Spleen (tissue), 11 donors: ENCODE measurements around the gene ZFP3. TPM values are rescaled to one million over a fixed set of nuclear protein-coding genes. Genes with fewer than 3 reads are reported as not detected.
"Not testable (repeated sequence)": the region's sequence is repeated elsewhere in the genome, so short reads cannot be mapped to it uniquely, and the experiment has no call there.

Experiments used
- DNase-seq: peaks from one replicate; pipeline ENCODE4 v3.0.0-alpha.2; 2020
- H3K27ac ChIP-seq, 8 donors: fragments of 200-600 bp; sonication (generic) in 7 of 8; 1 replicate in 4 of 8; 2 replicates in 4 of 8; pipeline versions ENCODE4 v1.5.0 to v1.8.0; 2016 to 2021; ENCODE audit warnings: inconsistent platforms in 4 of 8, mild to moderate bottlenecking in 4 of 8, moderate library complexity in 1 of 8
- H3K27me3 ChIP-seq, 7 donors: fragments of 200-600 bp; sonication (generic) in 6 of 7; replicated peaks in 1 of 7; 1 replicate in 4 of 7; 2 replicates in 3 of 7; pipeline versions ENCODE4 v1.5.0 to v1.8.0; 2016 to 2021; ENCODE audit warnings: inconsistent platforms in 3 of 7, mild to moderate bottlenecking in 1 of 7
- H3K36me3 ChIP-seq, 6 donors: fragments of 200-600 bp; sonication (generic) in 5 of 6; 1 replicate in 4 of 6; 2 replicates in 2 of 6; pipeline versions ENCODE4 v1.5.0 to v1.8.0; 2016 to 2021; ENCODE audit warnings: inconsistent platforms in 2 of 6
- H3K4me1 ChIP-seq, 6 donors: fragments of 200-600 bp; sonication (generic) in 5 of 6; 1 replicate in 3 of 6; 2 replicates in 3 of 6; pipeline versions ENCODE4 v1.5.0 to v1.8.0; 2016 to 2021; ENCODE audit warnings: inconsistent platforms in 3 of 6
- H3K4me3 ChIP-seq, 8 donors: fragments of 200-600 bp; sonication (generic) in 7 of 8; 1 replicate in 4 of 8; 2 replicates in 4 of 8; pipeline versions ENCODE4 v1.5.0 to v1.8.0; 2016 to 2021; ENCODE audit warnings: inconsistent platforms in 4 of 8, mild to moderate bottlenecking in 4 of 8, moderate library complexity in 2 of 8
- H3K9me3 ChIP-seq, 8 donors: fragments of 200-600 bp; sonication (generic) in 7 of 8; 1 replicate in 4 of 8; 2 replicates in 4 of 8; pipeline versions ENCODE4 v1.5.0 to v1.8.0; 2016 to 2021; ENCODE audit warnings: inconsistent platforms in 4 of 8
- POLR2A ChIP-seq, 3 donors: fragments of 450-650 bp; IDR thresholded peaks; one replicate each; pipeline ENCODE4 v1.5.1; 2017; ENCODE audit warnings: antibody characterized with exemption in 3 of 3, mild to moderate bottlenecking in 1 of 3
- POLR2AphosphoS5 ChIP-seq, 3 donors: sonication (generic); formaldehyde crosslinking; IDR thresholded peaks; one replicate each; pipeline ENCODE4 v1.5.1; 2017; ENCODE audit warnings: antibody characterized with exemption in 3 of 3
- WGBS, 5 donors: extraction: QIAGEN DNeasy Blood & Tissue Kit in 3 of 5; methylation state at CpG; one replicate each; pipeline versions ENCODE4 v1.1.5 to v1.1.7; 2013 to 2018; 5-methylcytosine and 5-hydroxymethylcytosine counted together
- intact Hi-C: fragments of 100-400 bp; cut with DNase I; formaldehyde crosslinking; loops from one replicate; pipeline ENCODE4 v1.15.0; 2023; ENCODE audit warnings: low total_unique reads
- polyA plus RNA-seq, 3 donors: library from polyadenylated mRNA; stranded (reverse); fragments of 200-250 nt; gene quantifications; one replicate each; pipeline ENCODE4 v1.2.1, GENCODE V29; 2013
- small RNA-seq, 4 donors: library from RNA; depleted of rRNA; stranded (forward); fragments of <200 nt; gene quantifications; one replicate each; pipeline ENCODE3, GENCODE V24; 2016
- total RNA-seq, 7 donors: library from RNA; depleted of rRNA in 3 of 7; stranded (reverse); fragments of >200 nt in 3 of 7; fragmentation: NEBNext Ultra II Directional in 4 of 7; extraction: Animal tissue kit (Norgen Biotek cat#: 25700) in 4 of 7; gene quantifications; one replicate each; pipeline versions ENCODE4 v1.1.0 to v1.2.1, GENCODE V29; 2016 to 2021
- TF ChIP-seq, protein P1 (sequence below), 11 experiments: fragments of 200-600 bp in 7 of 11; fragments of 450-650 bp in 4 of 11; sonication (generic) in 4 of 11; IDR thresholded peaks in 8 of 11; conservative IDR thresholded peaks in 3 of 11; 1 replicate in 7 of 11; 2 replicates in 4 of 11; pipeline versions ENCODE4 v1.4.0 to v1.8.0; 2016 to 2021; ENCODE audit warnings: antibody characterized with exemption in 11 of 11, inconsistent platforms in 4 of 11, mild to moderate bottlenecking in 1 of 11
- donor health status: healthy with polysubstance abuse.
- donor health status: DM: no; HTN: no; CAD: no; lungs with moderate emphysema.
- donor health status: DM: no; HTN: no; CAD: no.
- donor health status: Bipolar disorder and iron deficiency.
- donor health status: healthy.
- donor health status: DM: no; HTN: no; CAD: no.
- donor health status: DM: yes; HTN: yes; CAD: no.

Gene ZFP3
- total and polyA plus RNA-seq, 10 donors: 2.8 to 10.4 (median 7.0) TPM

- H3K27ac ChIP-seq: no peak overlapping the region
- DNase-seq: no peak
- no peaks in the 10 kb centered on the region for H3K9me3 ChIP-seq
- H3K36me3 ChIP-seq: no peaks in the 10 kb centered on the region
- TF ChIP-seq POLR2AphosphoS5 (IDR thresholded peaks at IDR 0.05) (no peak), POLR2A (IDR thresholded peaks at IDR 0.05) (no peak)
- TF ChIP-seq, protein P1, sequence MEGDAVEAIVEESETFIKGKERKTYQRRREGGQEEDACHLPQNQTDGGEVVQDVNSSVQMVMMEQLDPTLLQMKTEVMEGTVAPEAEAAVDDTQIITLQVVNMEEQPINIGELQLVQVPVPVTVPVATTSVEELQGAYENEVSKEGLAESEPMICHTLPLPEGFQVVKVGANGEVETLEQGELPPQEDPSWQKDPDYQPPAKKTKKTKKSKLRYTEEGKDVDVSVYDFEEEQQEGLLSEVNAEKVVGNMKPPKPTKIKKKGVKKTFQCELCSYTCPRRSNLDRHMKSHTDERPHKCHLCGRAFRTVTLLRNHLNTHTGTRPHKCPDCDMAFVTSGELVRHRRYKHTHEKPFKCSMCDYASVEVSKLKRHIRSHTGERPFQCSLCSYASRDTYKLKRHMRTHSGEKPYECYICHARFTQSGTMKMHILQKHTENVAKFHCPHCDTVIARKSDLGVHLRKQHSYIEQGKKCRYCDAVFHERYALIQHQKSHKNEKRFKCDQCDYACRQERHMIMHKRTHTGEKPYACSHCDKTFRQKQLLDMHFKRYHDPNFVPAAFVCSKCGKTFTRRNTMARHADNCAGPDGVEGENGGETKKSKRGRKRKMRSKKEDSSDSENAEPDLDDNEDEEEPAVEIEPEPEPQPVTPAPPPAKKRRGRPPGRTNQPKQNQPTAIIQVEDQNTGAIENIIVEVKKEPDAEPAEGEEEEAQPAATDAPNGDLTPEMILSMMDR (IDR thresholded peaks at IDR 0.05 in 8 of 11, conservative IDR thresholded peaks at IDR 0.05 in 3 of 11): no peak
- 80 to 94% (median 89%) methylated on average over 3 to 5 of the region's 5 CpGs for WGBS, 5 donors
- no peak overlapping the region for H3K4me3 ChIP-seq
- H3K27me3 ChIP-seq: no peaks in the 10 kb centered on the region
- no peaks in the 10 kb centered on the region for H3K4me1 ChIP-seq
- intact Hi-C loops: no loop called here
Measured at GRCh38 chr17:5139458-5139732, 61.1 kb downstream of the ZFP3 start.

GRCh38 chr17:5142877-5143276 is 64.6 kb downstream of the ZFP3 start:
- H3K4me3 ChIP-seq, H3K27ac ChIP-seq, H3K27me3 ChIP-seq, DNase-seq, intact Hi-C loops, H3K36me3 ChIP-seq, H3K9me3 ChIP-seq, H3K4me1 ChIP-seq: not testable (repeated sequence)
- WGBS, 5 donors: 87 to 92% (median 92%) methylated on average over 14 to 18 of the region's 18 CpGs

Small RNA genes within 50 kb of the gene (small RNA-seq; reads per million reads assigned to genes)
- 0 reads per million in 4 donors for gene AC012146.4

Other genes starting within 250 kb of the ZFP3 start
- gene MINK1, start 245.1 kb upstream of the ZFP3 start, total RNA-seq: 100 to 1,000 TPM in 3 of 7 donors, 10 to 100 TPM in 4; 59.9 to 129 (median 92.2) TPM
- 10 to 100 TPM; 15.9 to 52.4 (median 28.4) TPM for gene MINK1, start 245.1 kb upstream of the ZFP3 start, polyA plus RNA-seq
- 1 to 10 TPM; 1.6 to 4.1 (median 2.6) TPM for gene C17orf107, start 178.9 kb upstream of the ZFP3 start, total RNA-seq
- under 1 TPM; 0.15 to 0.70 (median 0.26) TPM for gene C17orf107, start 178.9 kb upstream of the ZFP3 start, polyA plus RNA-seq
- gene CHRNE, start 175.4 kb upstream of the ZFP3 start, total RNA-seq: 1 to 10 TPM in 4 of 7 donors, under 1 TPM in 3; 0.33 to 3.0 (median 1.9) TPM
- gene CHRNE, start 175.4 kb upstream of the ZFP3 start, polyA plus RNA-seq: 1 to 10 TPM; 1.2 to 1.4 (median 1.3) TPM
- 1 to 10 TPM; 1.8 to 6.1 (median 3.0) TPM for gene GP1BA, start 146.2 kb upstream of the ZFP3 start, total RNA-seq
- 1 to 10 TPM; 2.0 to 2.9 (median 2.8) TPM for gene GP1BA, start 146.2 kb upstream of the ZFP3 start, polyA plus RNA-seq
- 10 to 100 TPM; 37.2 to 61.0 (median 42.9) TPM for gene SLC25A11, start 138.4 kb upstream of the ZFP3 start, total RNA-seq
- gene SLC25A11, start 138.4 kb upstream of the ZFP3 start, polyA plus RNA-seq: 10 to 100 TPM; 22.1 to 52.6 (median 32.3) TPM
- gene RNF167, start 138.2 kb upstream of the ZFP3 start, total RNA-seq: 100 to 1,000 TPM in 1 of 7 donors, 10 to 100 TPM in 6; 57.6 to 109 (median 78.6) TPM
- gene RNF167, start 138.2 kb upstream of the ZFP3 start, polyA plus RNA-seq: 100 to 1,000 TPM in 2 of 3 donors, 10 to 100 TPM in 1; 96.4 to 146 (median 129) TPM
- gene PFN1, start 129.9 kb upstream of the ZFP3 start, total RNA-seq: 1,000 to 10,000 TPM in 1 of 7 donors, 100 to 1,000 TPM in 6; 605 to 1,090 (median 842) TPM
- gene PFN1, start 129.9 kb upstream of the ZFP3 start, polyA plus RNA-seq: 1,000 to 10,000 TPM in 1 of 3 donors, 100 to 1,000 TPM in 2; 663 to 1,039 (median 970) TPM
- gene ENO3, start 127.3 kb upstream of the ZFP3 start, total RNA-seq: 10 to 100 TPM in 2 of 7 donors, 1 to 10 TPM in 5; 3.1 to 16.0 (median 8.8) TPM
- 10 to 100 TPM; 13.8 to 23.4 (median 15.4) TPM for gene ENO3, start 127.3 kb upstream of the ZFP3 start, polyA plus RNA-seq
- 10 to 100 TPM; 34.8 to 62.3 (median 47.8) TPM for gene SPAG7, start 110.7 kb upstream of the ZFP3 start, total RNA-seq
- gene SPAG7, start 110.7 kb upstream of the ZFP3 start, polyA plus RNA-seq: 10 to 100 TPM; 73.6 to 89.1 (median 87.9) TPM
- gene CAMTA2, start 90.8 kb upstream of the ZFP3 start, total RNA-seq: 10 to 100 TPM; 36.6 to 78.0 (median 51.0) TPM
- gene CAMTA2, start 90.8 kb upstream of the ZFP3 start, polyA plus RNA-seq: 10 to 100 TPM; 21.3 to 79.8 (median 45.2) TPM
- gene INCA1, start 80.9 kb upstream of the ZFP3 start, total RNA-seq: 1 to 10 TPM; 1.1 to 2.1 (median 1.6) TPM
- gene INCA1, start 80.9 kb upstream of the ZFP3 start, polyA plus RNA-seq: 1 to 10 TPM; 2.4 to 5.8 (median 3.2) TPM
- gene KIF1C, start 80.5 kb upstream of the ZFP3 start, total RNA-seq: 100 to 1,000 TPM in 2 of 7 donors, 10 to 100 TPM in 5; 47.5 to 141 (median 79.7) TPM
- 10 to 100 TPM; 11.9 to 41.4 (median 12.0) TPM for gene KIF1C, start 80.5 kb upstream of the ZFP3 start, polyA plus RNA-seq
- 1 to 10 TPM in 1 of 7 donors, under 1 TPM in 6; 0.34 to 2.0 (median 0.72) TPM for gene SLC52A1, start 43.0 kb upstream of the ZFP3 start, total RNA-seq
- gene SLC52A1, start 43.0 kb upstream of the ZFP3 start, polyA plus RNA-seq: under 1 TPM; 0.06 to 0.19 (median 0.11) TPM
- 10 to 100 TPM in 4 of 7 donors, 1 to 10 TPM in 3; 5.6 to 11.4 (median 10.6) TPM for gene ZNF232, start 33.4 kb downstream of the ZFP3 start, total RNA-seq
- 10 to 100 TPM in 1 of 3 donors, 1 to 10 TPM in 2; 8.1 to 10.3 (median 9.0) TPM for gene ZNF232, start 33.4 kb downstream of the ZFP3 start, polyA plus RNA-seq
- under 1 TPM in 6 of 7 donors, not detected in 1; 0.09 to 0.37 (median 0.24) TPM for gene USP6, start 37.6 kb downstream of the ZFP3 start, total RNA-seq
- gene USP6, start 37.6 kb downstream of the ZFP3 start, polyA plus RNA-seq: under 1 TPM; 0.03 to 0.09 (median 0.08) TPM
- gene ZNF594, start 113.4 kb downstream of the ZFP3 start, total RNA-seq: 10 to 100 TPM; 11.3 to 28.4 (median 15.6) TPM
- gene ZNF594, start 113.4 kb downstream of the ZFP3 start, polyA plus RNA-seq: 1 to 10 TPM; 2.4 to 3.1 (median 2.5) TPM
- 100 to 1,000 TPM in 1 of 7 donors, 10 to 100 TPM in 6; 68.0 to 102 (median 84.5) TPM for gene SCIMP, start 156.4 kb downstream of the ZFP3 start, total RNA-seq
- 10 to 100 TPM; 18.9 to 55.0 (median 28.9) TPM for gene SCIMP, start 156.4 kb downstream of the ZFP3 start, polyA plus RNA-seq
- gene RABEP1, start 203.8 kb downstream of the ZFP3 start, total RNA-seq: 10 to 100 TPM; 47.4 to 58.0 (median 52.7) TPM
- gene RABEP1, start 203.8 kb downstream of the ZFP3 start, polyA plus RNA-seq: 10 to 100 TPM; 17.1 to 22.9 (median 20.5) TPM